GM23338 (cell line): ENCODE data around the gene CFL2. TPM values are rescaled to one million over a fixed set of nuclear protein-coding genes. Genes with fewer than 3 reads are reported as not detected.

ENCODE experiments used
- ATAC-seq: fragments of 200-7000 bp; cut with Tn5 transposase; 3 replicates; pipeline ENCODE4 v1.9.1; 2020
- DNase-seq: peaks from one replicate; pipeline ENCODE4 v3.0.0-alpha.2; 2015; ENCODE audit warnings: low spot score
- H2AFZ ChIP-seq: fragments of 200-600 bp; sonication (generic); 2 replicates; pipeline ENCODE4 v1.8.0; 2016; ENCODE audit warnings: antibody characterized with exemption, mild to moderate bottlenecking, moderate library complexity
- H3F3A ChIP-seq: fragments of 200-600 bp; sonication (generic); replicated peaks from 2 replicates; pipeline ENCODE4 v1.8.0; 2017; ENCODE audit warnings: antibody characterized with exemption, mixed run types, low read depth
- H3K27ac ChIP-seq: fragments of 200-600 bp; sonication (generic); 2 replicates; pipeline ENCODE4 v1.6.1; 2016; ENCODE audit warnings: low read depth
- H3K27me3 ChIP-seq: fragments of 200-600 bp; sonication (generic); 2 replicates; pipeline ENCODE4 v1.8.0; 2016; ENCODE audit warnings: mild to moderate bottlenecking, mixed run types, moderate library complexity; ENCODE audit not compliant: insufficient read depth
- H3K36me3 ChIP-seq: fragments of 200-600 bp; sonication (generic); 2 replicates; pipeline ENCODE4 v1.8.0; 2016; ENCODE audit warnings: mild to moderate bottlenecking; ENCODE audit not compliant: insufficient read depth
- H3K4me1 ChIP-seq: fragments of 200-600 bp; sonication (generic); 2 replicates; pipeline ENCODE4 v1.8.0; 2016; ENCODE audit warnings: mild to moderate bottlenecking, moderate library complexity; ENCODE audit not compliant: insufficient read depth
- H3K4me2 ChIP-seq: fragments of 200-600 bp; sonication (generic); 2 replicates; pipeline ENCODE4 v1.7.1; 2017; ENCODE audit warnings: mixed run types
- H3K4me3 ChIP-seq: fragments of 200-600 bp; sonication (generic); 2 replicates; pipeline ENCODE4 v1.6.1; 2016; ENCODE audit warnings: mixed run types
- H3K79me2 ChIP-seq: fragments of 200-600 bp; sonication (generic); replicated peaks from 2 replicates; pipeline ENCODE4 v1.8.0; 2017; ENCODE audit warnings: mild to moderate bottlenecking; ENCODE audit not compliant: insufficient read depth
- H3K9me2 ChIP-seq: fragments of 200-600 bp; sonication (generic); 2 replicates; pipeline ENCODE4 v1.8.0; 2017; ENCODE audit not compliant: insufficient read depth
- H4K20me1 ChIP-seq: fragments of 200-600 bp; sonication (generic); replicated peaks from 2 replicates; pipeline ENCODE4 v1.8.0; 2017; ENCODE audit warnings: mild to moderate bottlenecking; ENCODE audit not compliant: insufficient read depth
- H3K27ac Mint-ChIP-seq: 2 replicates; pipeline ENCODE4 v1.8.0; 2020; ENCODE audit warnings: inconsistent platforms, mild to moderate bottlenecking, moderate library complexity, mixed read lengths
- H3K27me3 Mint-ChIP-seq: 3 replicates; pipeline ENCODE4 v1.8.0; 2022; ENCODE audit warnings: low read depth, mild to moderate bottlenecking, moderate library complexity, mixed read lengths, inconsistent platforms; ENCODE audit not compliant: insufficient read depth, poor library complexity
- H3K36me3 Mint-ChIP-seq: 3 replicates; pipeline ENCODE4 v1.8.0; 2021; ENCODE audit warnings: low read depth, mild to moderate bottlenecking, inconsistent platforms, moderate library complexity, mixed read lengths
- H3K4me1 Mint-ChIP-seq: 3 replicates; pipeline ENCODE4 v1.8.0; 2020; ENCODE audit warnings: mild to moderate bottlenecking, inconsistent platforms, mixed read lengths
- H3K4me3 Mint-ChIP-seq: 3 replicates; pipeline ENCODE4 v1.8.0; 2021; ENCODE audit warnings: moderate library complexity, mild to moderate bottlenecking, inconsistent platforms, mixed read lengths
- H3K9me3 Mint-ChIP-seq: 3 replicates; pipeline ENCODE4 v1.8.0; 2020; ENCODE audit warnings: moderate library complexity, mild to moderate bottlenecking, inconsistent platforms, mixed read lengths
- CREB1 ChIP-seq: fragments of 250-450 bp; sonication (Bioruptor Pico); IDR thresholded peaks from 2 replicates; pipeline ENCODE4 v1.5.0; 2020; ENCODE audit warnings: low read depth, mild to moderate bottlenecking, moderate library complexity
- ETS1 ChIP-seq: IDR thresholded peaks from 2 replicates; pipeline ENCODE4 v1.6.1; 2016; ENCODE audit warnings: antibody characterized with exemption
- EZH2phosphoT487 ChIP-seq: fragments of 200-600 bp; sonication (generic); IDR thresholded peaks from one replicate; pipeline ENCODE4 v1.8.1; 2018; ENCODE audit warnings: antibody characterized with exemption; ENCODE audit not compliant: unreplicated experiment
- STAT1 ChIP-seq: IDR thresholded peaks from one replicate; pipeline ENCODE4 v1.6.1; 2016; ENCODE audit warnings: antibody characterized with exemption; ENCODE audit not compliant: unreplicated experiment
- ZNF114 ChIP-seq: fragments of 250-450 bp; sonication (Bioruptor Pico); IDR thresholded peaks from 2 replicates; pipeline ENCODE4 v1.5.0; 2020; ENCODE audit warnings: mild to moderate bottlenecking, moderate library complexity
- ZNF331 ChIP-seq: fragments of 250-450 bp; sonication (Bioruptor Pico); IDR thresholded peaks from 2 replicates; pipeline ENCODE4 v1.5.0; 2020; ENCODE audit warnings: low read depth, mild to moderate bottlenecking, moderate library complexity
- ZNF462 ChIP-seq: fragments of 250-450 bp; sonication (Bioruptor Pico); IDR thresholded peaks from 2 replicates; pipeline ENCODE4 v1.5.0; 2020; ENCODE audit warnings: mild to moderate bottlenecking, moderate library complexity
- polyA plus RNA-seq: library from polyadenylated mRNA; unstranded; fragments of >200 nt; fragmentation: Nextera tagmentation; extraction: Ambion mirVana; gene quantifications from 2 replicates; pipeline ENCODE4 v1.2.1, GENCODE V29; 2016
- total RNA-seq: library from RNA; depleted of rRNA; stranded (reverse); fragments of >200 nt; shearing (Covaris generic); gene quantifications from 2 replicates; pipeline ENCODE4 v1.2.3, GENCODE V29; 2014

Gene CFL2
- total and polyA plus RNA-seq, 2 experiments from 2014 or later, result 10.9 to 14.8 TPM

GRCh38 chr14:34662561-34663088 lies 51.8 kb downstream of the CFL2 start (continued):
- no peak for TF ChIP-seq ZNF462 (CRISPR knock-in tag)
- TF ChIP-seq ETS1, result no peak
- TF ChIP-seq CREB1 (CRISPR knock-in tag), result no peak
- no peak for TF ChIP-seq STAT1
- no peak for TF ChIP-seq EZH2phosphoT487
- TF ChIP-seq ZNF331 (CRISPR knock-in tag), result no peak
- TF ChIP-seq ZNF114, result no peak

- H2AFZ ChIP-seq, result no peak overlapping the region
- peaks cover 2% of the 10 kb centered on the region for H3K27me3 Mint-ChIP-seq
- H3K4me1 Mint-ChIP-seq, result no peaks in the 10 kb centered on the region
- no peak overlapping the region for H3K4me2 ChIP-seq
- H3K9me3 Mint-ChIP-seq, result no peaks in the 10 kb centered on the region
- no peak overlapping the region for H3K4me3 Mint-ChIP-seq
- no peaks in the 10 kb centered on the region for H3K36me3 ChIP-seq
- H3K9me2 ChIP-seq, result no peaks in the 10 kb centered on the region; the same call in 1 of the 2 replicates
- H3K4me3 ChIP-seq, result no peak overlapping the region
- H3K27ac ChIP-seq, result no peak overlapping the region
- no peak overlapping the region for H3K27ac Mint-ChIP-seq
- ATAC-seq (no peak), DNase-seq (no peak)
- H3K27me3 ChIP-seq, result no peaks in the 10 kb centered on the region
- H3K4me1 ChIP-seq, result no peaks in the 10 kb centered on the region
- H3K36me3 Mint-ChIP-seq, result no peaks in the 10 kb centered on the region
- no peaks in the 10 kb centered on the region for H3F3A ChIP-seq
- no peaks in the 10 kb centered on the region for H3K79me2 ChIP-seq
- no peaks in the 10 kb centered on the region for H4K20me1 ChIP-seq
- no peak for TF ChIP-seq EZH2phosphoT487
- TF ChIP-seq ZNF462 (CRISPR knock-in tag), result no peak
- no peak for TF ChIP-seq ETS1
Measured at GRCh38 chr14:34660796-34661195, 53.6 kb downstream of the CFL2 start.
